ENCODE data around the gene DNM1.

DNA sequence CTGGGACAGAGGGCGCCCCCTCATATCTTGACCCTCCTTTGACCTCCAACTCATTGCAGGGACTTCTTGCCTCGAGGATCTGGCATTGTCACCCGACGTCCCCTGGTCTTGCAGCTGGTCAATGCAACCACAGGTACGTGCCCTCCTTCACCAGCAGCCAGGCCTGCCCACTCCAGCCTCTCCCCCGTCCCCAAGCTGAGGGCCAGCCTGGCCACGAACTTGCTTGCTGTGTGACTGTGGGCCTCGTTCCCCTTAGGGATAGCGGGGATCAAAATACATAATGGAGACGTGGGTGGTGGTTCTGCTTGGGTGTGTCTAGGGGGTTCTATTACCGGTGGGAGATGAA is 15.0 kb downstream of the DNM1 start:
- TF ChIP-seq YY1 (IDR thresholded peaks at IDR 0.05; ENCODE audit: low read depth): no peak
- no peak for TF ChIP-seq FOXM1 (IDR thresholded peaks at IDR 0.05; ENCODE audit: borderline replicate concordance, low read depth)
- TF ChIP-seq TCF12 (IDR thresholded peaks at IDR 0.05; ENCODE audit: low read depth): no peak
- TF ChIP-seq TAF1 (IDR thresholded peaks at IDR 0.05; ENCODE audit: low read depth): no peak
- TF ChIP-seq, protein P1, sequence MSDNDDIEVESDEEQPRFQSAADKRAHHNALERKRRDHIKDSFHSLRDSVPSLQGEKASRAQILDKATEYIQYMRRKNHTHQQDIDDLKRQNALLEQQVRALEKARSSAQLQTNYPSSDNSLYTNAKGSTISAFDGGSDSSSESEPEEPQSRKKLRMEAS (IDR thresholded peaks at IDR 0.05): no peak
- TF ChIP-seq CEBPB (IDR thresholded peaks at IDR 0.05): no peak
- no peak for TF ChIP-seq EP300 (IDR thresholded peaks at IDR 0.05; ENCODE audit: borderline replicate concordance)
- TF ChIP-seq CREB1 (IDR thresholded peaks at IDR 0.05; ENCODE audit: low read depth): no peak
- TF ChIP-seq NFIC (IDR thresholded peaks at IDR 0.05): no peak
- TF ChIP-seq, protein P2, sequence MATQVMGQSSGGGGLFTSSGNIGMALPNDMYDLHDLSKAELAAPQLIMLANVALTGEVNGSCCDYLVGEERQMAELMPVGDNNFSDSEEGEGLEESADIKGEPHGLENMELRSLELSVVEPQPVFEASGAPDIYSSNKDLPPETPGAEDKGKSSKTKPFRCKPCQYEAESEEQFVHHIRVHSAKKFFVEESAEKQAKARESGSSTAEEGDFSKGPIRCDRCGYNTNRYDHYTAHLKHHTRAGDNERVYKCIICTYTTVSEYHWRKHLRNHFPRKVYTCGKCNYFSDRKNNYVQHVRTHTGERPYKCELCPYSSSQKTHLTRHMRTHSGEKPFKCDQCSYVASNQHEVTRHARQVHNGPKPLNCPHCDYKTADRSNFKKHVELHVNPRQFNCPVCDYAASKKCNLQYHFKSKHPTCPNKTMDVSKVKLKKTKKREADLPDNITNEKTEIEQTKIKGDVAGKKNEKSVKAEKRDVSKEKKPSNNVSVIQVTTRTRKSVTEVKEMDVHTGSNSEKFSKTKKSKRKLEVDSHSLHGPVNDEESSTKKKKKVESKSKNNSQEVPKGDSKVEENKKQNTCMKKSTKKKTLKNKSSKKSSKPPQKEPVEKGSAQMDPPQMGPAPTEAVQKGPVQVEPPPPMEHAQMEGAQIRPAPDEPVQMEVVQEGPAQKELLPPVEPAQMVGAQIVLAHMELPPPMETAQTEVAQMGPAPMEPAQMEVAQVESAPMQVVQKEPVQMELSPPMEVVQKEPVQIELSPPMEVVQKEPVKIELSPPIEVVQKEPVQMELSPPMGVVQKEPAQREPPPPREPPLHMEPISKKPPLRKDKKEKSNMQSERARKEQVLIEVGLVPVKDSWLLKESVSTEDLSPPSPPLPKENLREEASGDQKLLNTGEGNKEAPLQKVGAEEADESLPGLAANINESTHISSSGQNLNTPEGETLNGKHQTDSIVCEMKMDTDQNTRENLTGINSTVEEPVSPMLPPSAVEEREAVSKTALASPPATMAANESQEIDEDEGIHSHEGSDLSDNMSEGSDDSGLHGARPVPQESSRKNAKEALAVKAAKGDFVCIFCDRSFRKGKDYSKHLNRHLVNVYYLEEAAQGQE (IDR thresholded peaks at IDR 0.05; ENCODE audit: low read depth): no peak
- no peak for TF ChIP-seq RAD21 (IDR thresholded peaks at IDR 0.05; ENCODE audit: low read depth)
- no peak for TF ChIP-seq TEAD4 (IDR thresholded peaks at IDR 0.05)
